CD8-positive, alpha-beta memory T cell (primary cell): Measurements from ENCODE around the gene GFRA4. TPM values are rescaled to one million over a fixed set of nuclear protein-coding genes. Genes with fewer than 3 reads are reported as not detected.
A peak's percentile ranks its signal among the peaks of the same experiment; 100 is the strongest.

Experiments
- CTCF ChIA-PET: fragments of 350-600 bp; sonication (Branson Sonifier 250); formaldehyde crosslinking; loops from one replicate; lab custom pipeline; 2021; ENCODE audit warnings: antibody characterized with exemption; lab: Charles Lee
- POLR2A ChIA-PET: fragments of 350-600 bp; sonication (Branson Sonifier 250); formaldehyde crosslinking; loops from one replicate; lab custom pipeline; 2021; ENCODE audit warnings: antibody characterized with exemption; lab: Charles Lee
- DNase-seq, 5 donors: peaks; one replicate each; pipeline versions ENCODE4 v3.0.0 to v3.0.0-alpha.2; 2020 to 2022; ENCODE audit warnings: mixed read lengths in 1 of 5
- H3K27ac ChIP-seq: one replicate; pipeline ENCODE4 v1.7.0; 2013; ENCODE audit warnings: low read depth, mild to moderate bottlenecking, low read length, moderate library complexity
- H3K27me3 ChIP-seq: 2 replicates; pipeline ENCODE4 v1.7.0; 2013; ENCODE audit warnings: low read length, mild to moderate bottlenecking; ENCODE audit not compliant: insufficient read depth, poor library complexity, severe bottlenecking
- H3K36me3 ChIP-seq: 2 replicates; pipeline ENCODE4 v1.7.0; 2013; ENCODE audit warnings: mild to moderate bottlenecking, low read length, moderate library complexity; ENCODE audit not compliant: insufficient read depth
- H3K4me1 ChIP-seq: 2 replicates; pipeline ENCODE4 v1.7.0; 2013; ENCODE audit warnings: mild to moderate bottlenecking, low read length, moderate library complexity; ENCODE audit not compliant: insufficient read depth
- H3K4me3 ChIP-seq: 2 replicates; pipeline ENCODE4 v1.7.0; 2013; ENCODE audit warnings: mild to moderate bottlenecking, low read length
- H3K9me3 ChIP-seq: 2 replicates; pipeline ENCODE4 v1.7.0; 2013; ENCODE audit warnings: mild to moderate bottlenecking, low read length
- H3K27ac Mint-ChIP-seq, 8 donors: one replicate each; pipeline ENCODE4 v1.8.0; 2020 to 2021; ENCODE audit warnings: mixed read lengths in 8 of 8, mild to moderate bottlenecking in 6 of 8, inconsistent platforms in 3 of 8, moderate library complexity in 3 of 8
- H3K27me3 Mint-ChIP-seq, 2 donors: one replicate each; pipeline ENCODE4 v1.8.0; 2020 to 2021; ENCODE audit warnings: mixed read lengths in 2 of 2, mild to moderate bottlenecking in 1 of 2, moderate library complexity in 1 of 2
- H3K36me3 Mint-ChIP-seq, 3 donors: one replicate each; pipeline ENCODE4 v1.8.0; 2020 to 2021; ENCODE audit warnings: mixed read lengths in 3 of 3, inconsistent platforms in 1 of 3, mild to moderate bottlenecking in 1 of 3
- H3K4me1 Mint-ChIP-seq, 3 donors: one replicate each; pipeline ENCODE4 v1.8.0; 2020 to 2021; ENCODE audit warnings: mixed read lengths in 3 of 3, inconsistent platforms in 1 of 3, mild to moderate bottlenecking in 1 of 3
- H3K4me3 Mint-ChIP-seq, 7 donors: one replicate each; pipeline ENCODE4 v1.8.0; 2020 to 2021; ENCODE audit warnings: mixed read lengths in 7 of 7, mild to moderate bottlenecking in 6 of 7, moderate library complexity in 4 of 7, inconsistent platforms in 2 of 7
- H3K9me3 Mint-ChIP-seq, 5 donors: one replicate each; pipeline ENCODE4 v1.8.0; 2020 to 2022; ENCODE audit warnings: mixed read lengths in 5 of 5, mild to moderate bottlenecking in 3 of 5, moderate library complexity in 2 of 5, inconsistent platforms in 1 of 5
- polyA plus RNA-seq: library from polyadenylated mRNA; unstranded; fragments of 300-500 nt; fragmentation: Illumina TruSeq; gene quantifications from one replicate; pipeline ENCODE4 v1.2.3, GENCODE V29; 2021
- total RNA-seq, 2 experiments: library from RNA; stranded (reverse); gene quantifications; one replicate each; pipeline ENCODE4 v1.2.3, GENCODE V29; 2021

The GFRA4 gene
- total and polyA plus RNA-seq, 3 experiments from 2014 or later = not detected

- Histone ChIP-seq H3K4me1 (no peaks in the 10 kb centered on the region), H3K27me3 (peaks cover 29% of the 10 kb centered on the region), H3K4me3 (no peak overlapping the region), H3K36me3 (no peaks in the 10 kb centered on the region), H3K9me3 (no peaks in the 10 kb centered on the region), H3K27ac (no peak overlapping the region)
- Mint-ChIP-seq H3K36me3 (no peaks in the 10 kb centered on the region), H3K27me3 (peaks cover 40 to 41% of the 10 kb centered on the region in 2 donors), H3K27ac (no peak overlapping the region), H3K4me3 (peak overlapping the region in 2 of 7 donors; percentile 32 to 49), H3K9me3 (no peaks in the 10 kb centered on the region), H3K4me1 (peaks cover 15 to 18% (median 15%) of the 10 kb centered on the region in 3 donors)
- CTCF ChIA-PET = interaction anchor here (2.5 kb wide), 1 partner anchor 18 kb away, joined by 6 read pairs; no protein-coding TSS in a partner anchor
- no peak for DNase-seq
- POLR2A ChIA-PET = no interaction called here
Observed at GRCh38 chr20:3659492-3660261, 3.5 kb downstream of the GFRA4 start.

GRCh38 chr20:3658716-3659491, 4.3 kb downstream of the GFRA4 start:
- ChIA-PET CTCF (interaction anchor here (2.5 kb wide), 1 partner anchor 18 kb away, joined by 6 read pairs; no protein-coding TSS in a partner anchor), POLR2A (no interaction called here)
- DNase-seq = no peak
- peak overlapping the region in 2 of 7 donors; percentile 7 to 32 for H3K4me3 Mint-ChIP-seq
- H3K36me3 ChIP-seq = no peaks in the 10 kb centered on the region
- no peak overlapping the region for H3K27ac Mint-ChIP-seq
- peaks cover 0 to 3% (median 2%) of the 10 kb centered on the region in 5 donors for H3K9me3 Mint-ChIP-seq
- H3K9me3 ChIP-seq = no peaks in the 10 kb centered on the region
- H3K4me3 ChIP-seq = no peak overlapping the region
- no peaks in the 10 kb centered on the region for H3K4me1 ChIP-seq
- peaks cover 37 to 38% of the 10 kb centered on the region in 2 donors for H3K27me3 Mint-ChIP-seq
- H3K4me1 Mint-ChIP-seq = peaks cover 12 to 18% (median 12%) of the 10 kb centered on the region in 3 donors
- H3K27ac ChIP-seq = no peak overlapping the region
- H3K36me3 Mint-ChIP-seq = no peaks in the 10 kb centered on the region
- peaks cover 29% of the 10 kb centered on the region for H3K27me3 ChIP-seq

DNA sequence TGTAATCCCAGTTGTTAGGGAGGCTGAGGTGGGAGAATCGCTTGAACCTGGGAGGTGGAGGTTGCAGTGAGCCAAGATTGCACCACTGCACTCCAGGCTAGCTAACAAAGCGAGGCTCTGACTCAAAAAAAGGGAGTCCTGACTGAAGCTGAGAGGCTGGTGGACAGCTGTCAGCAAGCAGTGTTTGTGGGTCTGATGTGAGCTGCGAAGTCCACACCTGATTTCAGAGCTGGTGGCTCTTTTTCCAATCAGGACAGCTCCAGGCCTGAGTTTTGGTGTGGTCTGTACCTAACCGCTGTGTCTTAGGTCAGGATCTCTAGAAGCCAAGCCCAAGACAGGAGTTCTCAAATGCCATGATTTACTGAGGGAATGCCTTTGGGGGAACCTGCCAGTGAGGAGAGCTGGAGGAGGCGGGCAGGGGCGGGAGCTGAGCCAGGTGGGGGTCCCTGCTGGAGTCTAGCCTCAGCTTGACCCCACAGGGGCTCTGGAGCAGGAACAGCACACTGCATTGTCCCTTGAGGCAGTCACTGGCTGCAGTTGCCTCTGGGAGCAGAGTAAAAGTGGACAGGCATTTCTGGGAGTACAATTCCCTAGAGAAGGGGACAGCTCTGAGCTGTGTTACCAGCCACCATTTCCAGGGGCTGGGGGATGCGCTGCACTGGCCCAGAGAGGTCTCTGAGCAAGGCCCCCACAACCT, 5.0 kb downstream of the GFRA4 start:
- Histone ChIP-seq H3K9me3 (no peaks in the 10 kb centered on the region), H3K36me3 (no peaks in the 10 kb centered on the region), H3K27me3 (peaks cover 27% of the 10 kb centered on the region), H3K4me3 (no peak overlapping the region), H3K4me1 (no peaks in the 10 kb centered on the region), H3K27ac (no peak overlapping the region)
- no peak overlapping the region for H3K27ac Mint-ChIP-seq
- no peak for DNase-seq
- peaks cover 2 to 6% (median 4%) of the 10 kb centered on the region in 5 donors for H3K9me3 Mint-ChIP-seq
- ChIA-PET POLR2A (no interaction called here), CTCF (interaction anchor here (2.5 kb wide), 1 partner anchor 19 kb away, joined by 6 read pairs; no protein-coding TSS in a partner anchor)
- peaks cover 10 to 21% (median 16%) of the 10 kb centered on the region in 3 donors for H3K4me1 Mint-ChIP-seq
- no peaks in the 10 kb centered on the region for H3K36me3 Mint-ChIP-seq
- no peak overlapping the region for H3K4me3 Mint-ChIP-seq
- peaks cover 32 to 34% of the 10 kb centered on the region in 2 donors for H3K27me3 Mint-ChIP-seq

DNA sequence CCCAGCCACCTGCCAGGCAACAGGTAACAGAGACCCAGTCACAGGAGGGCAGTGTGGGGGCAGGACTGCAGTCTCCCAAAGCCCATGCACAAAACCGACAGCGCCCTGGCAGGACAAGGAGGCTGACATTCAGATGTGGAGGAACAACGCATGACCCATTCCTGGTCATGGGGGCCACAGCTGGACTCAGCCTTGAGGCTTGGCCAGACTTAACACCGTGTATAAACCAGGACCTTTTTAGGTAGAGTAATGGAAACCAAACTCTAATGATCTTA, 8.1 kb downstream of the GFRA4 start:
- Mint-ChIP-seq H3K27ac (no peak overlapping the region), H3K4me3 (no peak overlapping the region), H3K4me1 (peaks cover 12 to 16% (median 16%) of the 10 kb centered on the region in 3 donors), H3K9me3 (peaks cover 2 to 8% (median 4%) of the 10 kb centered on the region in 5 donors), H3K36me3 (peaks cover 0 to 7% (median 4%) of the 10 kb centered on the region in 3 donors), H3K27me3 (peaks cover 17 to 18% of the 10 kb centered on the region in 2 donors)
- CTCF ChIA-PET = no interaction called here
- no peak for DNase-seq
- no peaks in the 10 kb centered on the region for H3K9me3 ChIP-seq
- H3K36me3 ChIP-seq = no peaks in the 10 kb centered on the region
- H3K4me3 ChIP-seq = no peak overlapping the region
- peaks cover 10% of the 10 kb centered on the region for H3K27me3 ChIP-seq
- no peaks in the 10 kb centered on the region for H3K4me1 ChIP-seq
- H3K27ac ChIP-seq = no peak overlapping the region
- POLR2A ChIA-PET = no interaction called here

GRCh38 chr20:3654326-3655130, 8.7 kb downstream of the GFRA4 start:
- H3K36me3 ChIP-seq = no peaks in the 10 kb centered on the region
- H3K9me3 ChIP-seq = no peaks in the 10 kb centered on the region
- DNase-seq = no peak
- peaks cover 5% of the 10 kb centered on the region for H3K27me3 ChIP-seq
- H3K4me3 ChIP-seq = no peak overlapping the region
- peaks cover 12 to 16% (median 13%) of the 10 kb centered on the region in 3 donors for H3K4me1 Mint-ChIP-seq
- ChIA-PET POLR2A (no interaction called here), CTCF (no interaction called here)
- peaks cover 14% of the 10 kb centered on the region in 2 donors for H3K27me3 Mint-ChIP-seq
- H3K27ac Mint-ChIP-seq = no peak overlapping the region
- H3K36me3 Mint-ChIP-seq = peaks cover 0 to 12% (median 4%) of the 10 kb centered on the region in 3 donors
- H3K27ac ChIP-seq = no peak overlapping the region
- no peak overlapping the region for H3K4me3 Mint-ChIP-seq
- no peaks in the 10 kb centered on the region for H3K4me1 ChIP-seq
- H3K9me3 Mint-ChIP-seq = peaks cover 2 to 8% (median 4%) of the 10 kb centered on the region in 5 donors

GRCh38 chr20:3653921-3654320, 9.3 kb downstream of the GFRA4 start:
- no peaks in the 10 kb centered on the region for H3K27me3 ChIP-seq
- no peaks in the 10 kb centered on the region for H3K4me1 ChIP-seq
- Mint-ChIP-seq H3K36me3 (peaks cover under 1 to 17% (median 4%) of the 10 kb centered on the region in 3 donors), H3K4me3 (no peak overlapping the region), H3K4me1 (peaks cover 8 to 14% (median 9%) of the 10 kb centered on the region in 3 donors), H3K9me3 (peaks cover 2 to 8% (median 4%) of the 10 kb centered on the region in 5 donors), H3K27ac (no peak overlapping the region), H3K27me3 (peaks cover 8 to 11% of the 10 kb centered on the region in 2 donors)
- no peak overlapping the region for H3K4me3 ChIP-seq
- no peak for DNase-seq
- no peaks in the 10 kb centered on the region for H3K36me3 ChIP-seq
- H3K9me3 ChIP-seq = no peaks in the 10 kb centered on the region
- no peak overlapping the region for H3K27ac ChIP-seq
- ChIA-PET CTCF (interaction anchor here (1.0 kb wide), 1 partner anchor 23 kb away, joined by 3 read pairs; no protein-coding TSS in a partner anchor), POLR2A (no interaction called here)
